NCI-H524 (cell line): ENCODE measurements around the gene NREP.
"Not testable (repeated sequence)": the region's sequence is repeated elsewhere in the genome, so short reads cannot be mapped to it uniquely, and the experiment has no call there.

Experiments
- DNase-seq, 2 experiments: peaks; one replicate each; lab custom pipeline; 2025; lab: John Stamatoyannopoulos, UW

Gene NREP

DNA sequence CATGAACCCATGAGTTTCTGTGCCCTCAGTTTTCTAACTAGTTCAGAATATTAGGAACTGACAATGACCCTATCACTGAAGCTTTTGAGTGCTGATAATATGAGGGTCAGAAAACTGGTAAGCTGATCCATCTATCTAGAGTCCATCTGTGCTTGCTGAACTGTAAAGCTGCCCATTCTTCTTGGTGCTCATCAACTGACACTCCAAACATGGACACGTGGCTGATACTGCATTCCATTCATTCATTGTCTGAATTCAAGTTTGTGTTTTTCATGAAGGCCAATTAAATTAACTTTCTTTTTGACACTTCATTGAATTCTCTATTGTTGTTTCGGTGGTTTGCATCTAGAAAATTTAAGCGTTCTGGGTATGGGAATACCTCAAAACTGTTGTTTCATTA is 17.6 kb downstream of the NREP start:
- DNase-seq: peak in 1 of 2 experiments; percentile 22

GRCh38 chr5:111738118-111738517 is 18.9 kb downstream of the NREP start:
- no peak for DNase-seq

GRCh38 chr5:111737716-111738115 is 19.3 kb downstream of the NREP start:
- DNase-seq: no peak

DNA sequence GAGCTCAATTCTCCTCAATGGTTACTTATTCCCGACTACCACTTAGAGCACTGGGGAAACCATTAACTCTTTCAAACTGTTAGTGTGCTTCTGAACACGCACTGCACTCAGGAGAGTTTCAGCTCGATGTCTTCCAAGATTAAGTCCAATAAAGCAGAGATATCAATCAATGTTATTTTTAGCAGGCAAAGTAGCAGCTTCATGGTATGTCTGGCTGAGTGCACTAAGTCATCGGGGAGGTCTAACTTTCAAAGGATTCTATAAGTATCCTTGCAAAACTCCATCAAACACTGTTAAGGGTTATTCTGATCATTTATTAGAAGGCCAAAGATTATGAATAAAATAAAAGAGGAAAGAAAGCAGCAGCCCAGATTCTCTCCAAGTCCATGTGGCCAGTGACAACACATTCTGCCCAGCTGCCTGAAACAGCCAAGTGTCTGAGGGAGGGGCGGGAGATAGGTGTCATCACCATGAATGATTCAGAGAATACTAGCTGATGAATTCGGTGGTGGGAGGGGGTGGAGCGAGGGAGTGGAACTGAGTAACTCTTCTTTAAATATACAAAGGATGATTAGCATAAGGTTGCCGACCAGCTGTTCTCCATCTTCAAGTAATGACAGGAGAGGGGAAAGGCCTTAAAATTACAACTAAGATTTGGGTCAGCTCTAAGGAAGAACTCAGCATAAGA is 21.3 kb downstream of the NREP start:
- DNase-seq: peak; percentile 93 to 95

DNA sequence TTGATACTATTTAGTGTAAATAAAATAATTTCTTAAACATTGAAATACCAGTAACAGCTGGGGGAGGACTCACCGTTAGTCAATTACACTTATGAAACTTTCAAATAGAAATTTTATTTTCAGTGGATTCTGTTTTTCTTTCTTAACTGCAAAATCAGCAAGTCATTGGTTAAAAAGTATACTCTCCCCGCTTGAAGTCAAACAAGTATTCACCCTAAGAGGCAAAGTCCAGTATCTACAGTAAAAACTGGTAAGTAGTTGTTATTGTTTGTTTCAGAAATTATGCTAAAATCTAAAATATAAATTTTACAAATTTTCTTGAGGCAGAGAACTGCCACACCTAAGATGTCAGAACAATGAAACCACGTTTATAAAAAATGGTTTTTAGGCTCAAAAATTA is 22.4 kb downstream of the NREP start:
- DNase-seq: no peak

- DNase-seq: peak in 1 of 2 experiments; percentile 69
These were observed 23.0 kb downstream of the NREP start for GRCh38 chr5:111734013-111734412.

DNA sequence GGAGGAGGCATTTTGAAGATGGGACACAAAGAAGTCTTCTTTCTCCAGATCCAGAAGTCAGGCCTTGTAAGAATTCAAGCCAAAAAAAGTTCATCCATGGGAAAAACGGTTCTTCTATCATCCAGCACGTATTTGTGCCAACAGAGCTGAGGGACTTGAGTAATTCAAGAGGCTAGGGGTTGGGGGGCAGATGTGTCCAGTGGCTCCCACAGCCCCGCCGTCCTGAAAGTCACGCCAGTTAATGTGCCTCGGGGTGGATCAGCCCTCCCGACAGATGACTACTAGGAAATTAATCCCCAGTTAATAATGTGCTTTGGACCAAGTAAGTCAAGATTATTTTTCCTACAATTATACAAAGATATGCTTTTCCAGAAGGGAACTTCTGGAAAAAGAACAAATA is 23.4 kb downstream of the NREP start:
- DNase-seq: peak; percentile 73 to 80

DNA sequence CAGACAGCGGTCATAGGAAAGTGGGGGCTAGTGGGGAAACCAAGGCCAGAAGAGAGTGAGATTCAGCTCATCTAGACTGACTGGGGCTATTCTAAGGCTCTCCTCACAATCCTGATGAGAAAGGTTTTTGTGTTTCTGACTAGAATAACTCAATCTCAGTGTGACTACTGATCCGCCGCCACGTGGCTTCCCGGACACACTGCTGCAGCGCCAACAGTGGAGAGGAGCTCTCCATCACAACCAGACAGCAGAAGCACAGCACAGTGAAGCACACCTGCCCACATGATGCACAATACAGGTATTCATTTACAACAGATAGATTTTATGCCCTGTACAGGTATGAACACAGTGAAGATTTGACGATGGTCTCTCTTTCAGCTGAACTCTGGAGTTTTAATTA is 25.4 kb downstream of the NREP start:
- DNase-seq: no peak

GRCh38 chr5:111730659-111731382 is 26.2 kb downstream of the NREP start:
- no peak for DNase-seq

DNA sequence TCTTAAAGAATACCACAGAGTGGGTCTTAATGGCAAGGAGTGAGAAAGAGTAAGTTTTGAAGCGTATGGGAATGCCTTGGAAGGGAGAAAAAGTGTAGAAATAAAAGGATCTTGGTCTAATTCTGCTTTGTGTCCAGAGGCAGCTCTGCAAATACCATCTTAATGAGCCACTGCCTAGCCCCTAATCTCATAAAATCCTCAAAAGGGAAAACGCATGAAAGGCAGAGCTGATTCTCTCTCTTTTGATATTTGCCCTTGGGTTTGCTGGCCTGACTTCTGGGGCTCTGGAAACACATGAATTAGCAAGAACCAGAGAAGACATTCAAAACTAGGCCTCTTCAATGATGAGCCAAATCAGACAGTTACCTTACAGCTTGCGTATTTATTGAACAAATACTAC is 28.1 kb downstream of the NREP start:
- no peak for DNase-seq

DNA sequence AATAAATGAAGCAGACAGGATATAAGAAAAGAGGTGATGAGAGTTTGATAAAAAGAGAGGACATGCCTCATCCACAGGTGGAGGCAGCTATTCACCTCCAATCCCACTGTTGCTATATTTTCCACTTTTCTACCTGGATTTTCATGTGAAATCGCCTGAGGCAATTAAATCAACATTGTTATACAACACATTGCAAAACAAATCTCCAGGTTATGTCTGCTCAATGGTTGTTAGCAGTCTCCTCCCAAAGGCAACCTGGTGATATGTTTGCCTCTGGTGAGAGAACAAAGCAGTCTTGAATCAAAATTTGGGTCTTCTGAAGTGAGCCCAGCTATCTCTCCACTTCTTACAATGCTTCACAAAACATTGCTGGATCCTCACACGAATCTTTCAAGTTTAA is 30.0 kb downstream of the NREP start:
- DNase-seq: no peak

- DNase-seq: no peak
These were observed 34.9 kb downstream of the NREP start for GRCh38 chr5:111722140-111722539.

- peak in 1 of 2 experiments; percentile 76 for DNase-seq
These were observed 36.6 kb downstream of the NREP start for GRCh38 chr5:111720333-111720890.

GRCh38 chr5:111719773-111720172 is 37.2 kb downstream of the NREP start:
- peak; percentile 89 to 96 for DNase-seq

DNA sequence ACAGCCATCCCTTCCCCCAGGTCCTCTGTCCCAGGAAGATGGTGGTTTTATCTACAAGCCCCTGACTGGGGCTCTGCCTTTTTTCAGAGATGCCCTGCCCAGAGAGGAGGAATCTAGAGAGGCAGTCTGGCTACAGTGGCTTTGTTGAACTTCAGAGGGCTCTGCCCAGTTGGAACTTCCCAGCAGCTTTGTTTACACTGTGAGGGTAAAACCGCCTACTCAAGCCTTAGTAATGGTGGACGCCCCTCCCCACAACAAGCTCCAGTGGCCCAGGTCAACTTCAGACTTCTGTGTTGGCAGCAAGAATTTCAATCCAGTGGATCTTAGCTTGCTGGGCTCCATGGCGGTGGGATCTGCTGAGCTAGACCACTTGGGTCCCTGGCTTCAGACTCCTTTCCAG is 40.2 kb downstream of the NREP start:
- not testable (repeated sequence) for DNase-seq

DNA sequence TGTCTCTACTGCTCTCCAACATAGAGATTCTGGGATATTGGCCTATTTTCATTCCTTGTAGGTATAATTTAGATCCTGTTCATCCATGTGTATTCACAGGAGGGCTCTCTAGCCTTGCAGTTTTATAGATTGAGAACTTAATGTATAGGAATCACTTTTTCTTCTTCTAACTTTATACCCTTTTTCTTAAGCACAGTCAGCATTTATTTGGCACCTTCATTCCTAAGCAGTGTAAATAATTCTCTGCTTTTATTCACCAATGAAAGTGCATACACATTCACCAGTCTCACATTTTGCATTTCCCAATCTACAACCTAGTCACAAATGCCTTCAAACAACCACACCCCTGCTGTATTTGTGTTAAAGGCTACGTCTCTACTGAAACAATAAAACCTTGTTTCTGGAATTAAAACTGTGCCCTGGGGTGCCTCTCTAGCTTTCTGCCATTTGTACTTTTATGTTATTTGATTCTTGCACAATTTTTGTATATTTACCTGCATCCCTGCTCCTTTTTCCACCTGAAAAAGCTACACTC is 49.3 kb downstream of the NREP start:
- no peak for DNase-seq

DNA sequence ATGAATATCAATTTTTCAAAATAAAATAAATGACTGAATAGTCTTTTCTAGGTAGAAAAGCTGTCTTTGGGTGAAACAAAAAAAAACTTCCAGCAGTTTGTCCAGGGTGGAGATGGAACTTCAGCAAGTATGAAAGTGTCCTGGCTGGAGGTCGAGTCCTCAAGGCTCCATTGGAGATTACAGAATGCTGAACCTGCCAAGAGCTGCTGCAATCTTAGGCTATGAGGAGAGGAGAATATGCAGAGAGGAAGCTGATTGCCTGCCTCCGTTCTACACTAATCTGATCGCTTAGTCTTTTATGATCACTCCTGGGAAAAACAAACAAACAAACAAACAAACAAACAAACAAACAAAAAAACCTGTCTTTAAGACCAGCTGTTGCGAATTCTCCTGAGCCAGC is 50.6 kb downstream of the NREP start:
- no peak for DNase-seq

DNA sequence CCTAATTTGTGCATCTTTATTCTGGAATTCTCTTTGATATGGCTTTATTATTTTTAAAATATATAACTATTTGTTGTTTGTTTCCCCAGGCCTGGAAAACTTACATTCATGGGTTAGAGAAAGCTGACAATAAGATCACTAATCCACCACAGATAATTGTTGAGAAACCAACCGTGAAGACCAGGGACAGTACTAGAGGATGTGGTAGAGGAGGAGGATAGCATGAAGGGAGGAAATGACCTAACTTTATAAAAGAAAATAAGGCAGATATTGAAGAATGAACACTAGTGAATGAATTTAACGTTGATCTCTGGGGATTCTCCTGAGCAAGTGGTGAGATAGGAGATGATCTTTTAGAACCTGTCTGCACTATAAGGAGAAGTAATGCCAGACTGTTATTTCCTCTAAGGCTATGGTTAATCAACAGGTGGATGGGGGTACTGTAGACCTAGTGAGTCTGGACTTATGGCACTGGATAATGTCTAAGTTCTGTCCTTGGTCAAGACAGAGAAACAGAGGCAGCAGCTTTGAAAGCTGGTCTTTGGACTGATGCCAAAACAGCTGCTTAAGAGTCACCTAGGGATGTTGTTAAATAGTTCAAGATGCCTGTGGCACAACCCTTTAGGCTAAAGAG is 52.4 kb downstream of the NREP start:
- DNase-seq: no peak

DNA sequence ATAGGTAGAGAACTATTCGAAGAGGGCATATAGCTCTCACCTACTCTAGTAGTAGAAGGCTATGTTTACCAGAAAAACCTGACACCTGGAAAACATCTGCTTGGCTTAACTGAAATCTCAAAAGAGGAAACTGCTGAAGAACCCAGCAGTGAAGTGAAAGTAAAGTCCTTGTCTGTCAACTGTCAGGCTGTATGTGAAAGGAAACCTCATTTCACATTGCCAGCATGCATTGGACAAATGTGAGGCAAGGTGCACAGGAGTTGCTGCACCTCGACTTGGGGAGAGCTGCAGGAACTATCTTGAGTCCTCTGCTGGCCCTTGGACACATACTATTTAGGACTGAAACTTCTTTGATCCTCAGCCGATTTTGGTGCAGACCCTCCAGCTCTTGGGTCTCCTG is 53.3 kb downstream of the NREP start:
- DNase-seq: no peak

DNA sequence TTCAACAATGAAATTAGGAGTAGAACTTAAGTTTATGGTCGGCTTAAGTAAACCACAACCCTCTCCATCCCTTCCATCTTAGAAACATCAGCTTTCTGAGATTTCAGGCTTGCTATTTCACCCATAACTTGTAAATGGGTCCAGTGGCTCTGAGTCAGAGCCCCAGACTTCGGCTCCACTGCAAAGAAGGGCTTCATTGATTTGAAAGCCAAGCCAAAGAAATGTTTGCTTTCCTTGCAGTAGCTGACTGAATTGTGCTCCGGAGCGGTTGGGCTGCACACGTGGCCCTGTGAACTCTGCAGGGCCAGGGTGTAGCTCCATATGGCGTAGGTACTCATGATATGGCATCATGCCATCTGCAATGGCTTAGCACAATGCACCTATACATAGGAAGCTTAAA is 57.0 kb downstream of the NREP start:
- peak; percentile 79 to 93 for DNase-seq

DNA sequence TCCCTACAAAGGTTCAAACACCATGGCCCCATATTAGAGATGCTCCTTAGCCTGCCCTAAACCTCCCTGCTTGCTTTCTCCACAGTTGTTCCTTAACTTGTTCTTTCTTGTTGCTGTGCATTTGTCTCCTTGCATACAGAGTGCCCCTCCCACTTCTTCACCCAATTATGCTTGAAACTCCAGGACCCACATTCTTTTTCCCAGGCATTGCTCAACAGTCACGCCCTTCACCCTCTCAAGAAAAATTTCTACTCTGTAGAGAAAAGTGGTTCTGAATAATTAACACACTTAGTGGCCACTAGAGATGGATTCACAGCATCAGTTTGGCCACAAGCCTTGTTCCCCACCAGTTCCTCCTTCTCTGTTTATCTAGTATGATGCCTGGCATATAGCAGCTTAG is 57.7 kb downstream of the NREP start:
- peak in 1 of 2 experiments; percentile 5 for DNase-seq

DNA sequence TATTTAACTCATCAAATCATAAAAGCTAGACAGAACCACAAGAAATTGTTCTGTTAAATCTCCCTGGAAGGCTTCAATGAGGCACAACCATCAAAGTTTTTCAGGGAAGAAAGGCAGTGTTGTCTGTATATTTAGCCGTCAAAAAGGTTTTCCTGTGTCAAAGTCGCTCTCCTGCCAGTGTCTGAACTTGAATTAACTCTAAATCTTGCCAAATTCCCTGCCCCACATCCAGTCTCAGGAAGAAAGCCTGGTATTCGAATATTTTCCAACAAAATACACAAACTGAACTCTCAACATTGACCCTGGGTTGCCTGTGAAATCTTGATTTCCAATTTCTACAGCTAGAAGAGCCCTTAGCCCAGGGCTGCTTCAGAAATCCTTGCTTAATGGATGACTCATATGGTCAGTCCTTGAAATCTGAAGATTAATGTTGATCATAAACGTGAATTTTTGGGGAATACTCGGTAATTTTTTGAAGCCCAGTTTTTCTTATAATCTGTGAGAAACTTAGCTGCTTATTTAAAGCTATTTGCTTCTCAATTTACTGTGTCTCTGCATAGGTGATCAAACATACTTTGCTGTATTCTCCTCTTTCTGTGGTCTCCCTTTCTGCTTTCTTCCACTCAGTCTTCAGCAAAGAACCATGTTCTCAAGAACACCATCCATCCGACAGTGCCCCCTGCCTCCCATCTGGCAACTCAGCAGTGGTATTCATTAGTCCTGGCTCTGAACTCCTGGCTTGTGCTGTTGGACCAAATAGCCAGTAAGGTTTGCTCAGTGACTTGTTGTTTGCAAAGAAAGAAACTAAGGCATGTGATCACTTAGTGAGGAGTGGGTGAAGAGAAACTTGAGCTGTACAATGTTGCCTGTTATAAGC is 58.9 kb downstream of the NREP start:
- peak in 1 of 2 experiments; percentile 10 for DNase-seq
